HepG2 (cell line): ENCODE measurements around the gene ZNF749. TPM values are rescaled to one million over a fixed set of nuclear protein-coding genes. Genes with fewer than 3 reads are reported as not detected.
A peak's percentile ranks its signal among the peaks of the same experiment; 100 is the strongest.
"Not testable (repeated sequence)": the region's sequence is repeated elsewhere in the genome, so short reads cannot be mapped to it uniquely, and the experiment has no call there.

Experiments
- ATAC-seq: fragments of 200-7000 bp; cut with Tn5 transposase; 3 replicates; pipeline ENCODE4 v1.9.1; 2020; ENCODE audit warnings: mild to moderate bottlenecking, moderate library complexity
- BruUV-seq: library from RNA; stranded (reverse); fragments of 400-500 nt; replicated peaks from 2 replicates; lab custom pipeline; 2021; lab: Mats Ljungman, UMichigan
- CTCF ChIA-PET: fragments of 300-600 bp; formaldehyde crosslinking; extraction: SDS; loops from one replicate; lab custom pipeline; 2021; ENCODE audit warnings: low total read pairs, inconsistent platforms, low intra/inter-chr PET ratio; lab: Yijun Ruan, JAX
- POLR2A ChIA-PET: fragments of 350-600 bp; sonication (Branson Sonifier 250); formaldehyde crosslinking; loops from one replicate; lab custom pipeline; 2020; ENCODE audit warnings: antibody characterized with exemption, inconsistent platforms; lab: Yijun Ruan, JAX
- DNase-seq: peaks from one replicate; pipeline ENCODE4 v3.0.0-alpha.2; 2015; ENCODE audit warnings: low spot score
- FAIRE-seq: peaks from 3 replicates; lab custom pipeline; 2011; peaks lifted over from hg19 to GRCh38; lab: Jason Lieb, UNC
- H2AFZ ChIP-seq: one replicate; pipeline ENCODE4 v1.6.1; 2011; ENCODE audit warnings: low read length, inconsistent platforms
- H3K27ac ChIP-seq: fragments of 300-600 bp; 3 replicates; pipeline ENCODE4 v1.8.0; 2011; ENCODE audit warnings: mixed run types, mild to moderate bottlenecking, mixed read lengths, low read length, inconsistent platforms; ENCODE audit not compliant: insufficient read depth; ENCODE audit errors: extremely low read length
- H3K27me3 ChIP-seq, 2 experiments: fragments of 200-600 bp in 1 of 2; 2 replicates in 1 of 2; 3 replicates in 1 of 2; pipeline versions ENCODE4 v1.6.0 to v1.8.0; 2011; ENCODE audit warnings: low read length in 2 of 2, mild to moderate bottlenecking in 2 of 2, moderate library complexity in 2 of 2, inconsistent platforms in 1 of 2; ENCODE audit not compliant: insufficient read depth in 2 of 2, control insufficient read depth in 1 of 2
- H3K36me3 ChIP-seq, 2 experiments: fragments of 200-600 bp in 1 of 2; replicated peaks in 1 of 2; 2 replicates in 1 of 2; 3 replicates in 1 of 2; pipeline versions ENCODE4 v1.5.1 to v1.8.0; 2011; ENCODE audit warnings: low read length in 2 of 2, inconsistent platforms in 1 of 2; ENCODE audit not compliant: insufficient read depth in 2 of 2, control insufficient read depth in 1 of 2
- H3K4me1 ChIP-seq: 2 replicates; pipeline ENCODE4 v1.5.1; 2012; ENCODE audit warnings: low read length, inconsistent platforms; ENCODE audit not compliant: insufficient read depth
- H3K4me2 ChIP-seq: 2 replicates; pipeline ENCODE4 v1.6.0; 2011; ENCODE audit warnings: low read depth, low read length, inconsistent platforms
- H3K4me3 ChIP-seq, 3 experiments: fragments of 200-600 bp in 1 of 3; sonication (generic), shearing (Covaris generic) in 1 of 3; replicated peaks in 1 of 3; 2 replicates each; pipeline ENCODE4 v1.5.1; 2011 to 2016; ENCODE audit warnings: low read length in 3 of 3, inconsistent platforms in 2 of 3, low read depth in 2 of 3, mild to moderate bottlenecking in 2 of 3, control low read depth in 1 of 3, mixed read lengths in 1 of 3; ENCODE audit not compliant: insufficient read depth in 1 of 3
- H3K79me2 ChIP-seq: one replicate; pipeline ENCODE4 v1.6.1; 2011; ENCODE audit warnings: low read length, inconsistent platforms; ENCODE audit not compliant: insufficient read depth
- H3K9ac ChIP-seq: 2 replicates; pipeline ENCODE4 v1.6.0; 2011; ENCODE audit warnings: mild to moderate bottlenecking, low read depth, low read length, inconsistent platforms; ENCODE audit not compliant: insufficient read depth
- H3K9me3 ChIP-seq: 2 replicates; pipeline ENCODE4 v1.5.1; 2012; ENCODE audit warnings: mild to moderate bottlenecking, low read length
- H4K20me1 ChIP-seq: 2 replicates; pipeline ENCODE4 v1.6.0; 2011; ENCODE audit warnings: inconsistent platforms, mild to moderate bottlenecking, low read length, moderate library complexity; ENCODE audit not compliant: insufficient read depth
- BORCS8-MEF2B ChIP-seq: sonication (generic); formaldehyde crosslinking; IDR thresholded peaks from 2 replicates; pipeline ENCODE4 v1.8.0; 2022; ENCODE audit warnings: mild to moderate bottlenecking, missing genetic modification reagents
- DRAP1 ChIP-seq: IDR thresholded peaks from 2 replicates; pipeline ENCODE4 v1.6.1; 2016; ENCODE audit warnings: missing genetic modification reagents, missing compliant biosample characterization
- ELF3 ChIP-seq: IDR thresholded peaks from 2 replicates; pipeline ENCODE4 v1.6.1; 2016; ENCODE audit warnings: missing genetic modification reagents, missing compliant biosample characterization
- GMEB2 ChIP-seq: IDR thresholded peaks from 2 replicates; pipeline ENCODE4 v1.6.1; 2016; ENCODE audit warnings: missing biosample characterization, missing genetic modification reagents, low read depth
- MXD4 ChIP-seq: IDR thresholded peaks from 2 replicates; pipeline ENCODE4 v1.6.1; 2016; ENCODE audit warnings: mild to moderate bottlenecking, missing biosample characterization, missing genetic modification reagents
- NCOA2 ChIP-seq: sonication (generic); formaldehyde crosslinking; IDR thresholded peaks from 2 replicates; pipeline ENCODE4 v1.8.0; 2022; ENCODE audit warnings: inconsistent platforms
- RBFOX2 ChIP-seq: fragments of 200-400 bp; formaldehyde crosslinking; IDR thresholded peaks from 2 replicates; pipeline ENCODE4 v1.6.1; 2017; ENCODE audit warnings: low read depth, mild to moderate bottlenecking, low read length
- SIN3A ChIP-seq: IDR thresholded peaks from 2 replicates; pipeline ENCODE4 v1.6.1; 2011; ENCODE audit warnings: low read depth, mild to moderate bottlenecking, control low read depth, low read length, borderline replicate concordance
- SOX5 ChIP-seq: IDR thresholded peaks from 2 replicates; pipeline ENCODE4 v1.6.1; 2016; ENCODE audit warnings: borderline replicate concordance
- TFE3 ChIP-seq: IDR thresholded peaks from 2 replicates; pipeline ENCODE4 v1.6.1; 2016
- ZNF605 ChIP-seq: sonication (generic); formaldehyde crosslinking; IDR thresholded peaks from 2 replicates; pipeline ENCODE4 v1.8.0; 2022; ENCODE audit warnings: mild to moderate bottlenecking, missing genetic modification reagents
- ZSCAN22 ChIP-seq: sonication (generic); formaldehyde crosslinking; IDR thresholded peaks from 2 replicates; pipeline ENCODE4 v1.4.0; 2020; ENCODE audit warnings: mild to moderate bottlenecking, missing genetic modification reagents
- WGBS: methylation state at CpG from one replicate; pipeline ENCODE4 v1.1.6; 2017; ENCODE audit warnings: low lambda C conversion rate; 5-methylcytosine and 5-hydroxymethylcytosine counted together
- in situ Hi-C: cut with HindIII; loops from 2 replicates; pipeline ENCODE4 v1.10.0; 2017; ENCODE audit warnings: low pct_unique_long_range_greater_than_20kb; ENCODE audit not compliant: extremely low pct_ligation_motif_present
- intact Hi-C: fragments of 100-400 bp; cut with micrococcal nuclease; formaldehyde crosslinking; loops from one replicate; pipeline ENCODE4 v1.10.0; 2022; ENCODE audit not compliant: unreplicated experiment
- polyA plus RNA-seq, 8 experiments: library from polyadenylated mRNA; depleted of rRNA in 3 of 8; stranded (reverse) in 7 of 8; unstranded in 1 of 8; fragments of >200 nt; fragmentation: Illumina TruSeq in 4 of 8; extraction: Trizol in 4 of 8; gene quantifications; 2 replicates each; pipeline versions ENCODE4 v1.2.1 to v1.2.3, GENCODE V29; 2011 to 2016; ENCODE audit warnings: low read depth in 4 of 8, missing spikeins in 1 of 8, mixed read lengths in 1 of 8; ENCODE audit not compliant: insufficient read depth in 1 of 8
- total RNA-seq, 5 experiments: library from RNA; depleted of rRNA; stranded (reverse); fragments of >200 nt; fragmentation: Illumina TruSeq; extraction: Trizol; gene quantifications; 2 replicates each; pipeline ENCODE4 v1.2.3, GENCODE V29; 2016; ENCODE audit warnings: low read depth in 1 of 5

Gene ZNF749
- total and polyA plus RNA-seq, 2 of the 13 experiments (the other 11 are each of a cell fraction or from before 2014, with no cell fraction given) = 18.9 to 21.0 TPM

- TF ChIP-seq TFE3 (CRISPR knock-in tag) (peak; percentile 59; the same call in 1 of the 2 replicates), NCOA2 (CRISPR knock-in tag) (peak; percentile 47; the same call in 1 of the 2 replicates), GMEB2 (CRISPR knock-in tag) (peak; percentile 96), DRAP1 (CRISPR knock-in tag) (peak; percentile 92), MXD4 (CRISPR knock-in tag) (peak; percentile 61; the same call in 1 of the 2 replicates), BORCS8-MEF2B (CRISPR knock-in tag) (peak; percentile 46; the same call in 1 of the 2 replicates), SOX5 (CRISPR knock-in tag) (0 out of 2 replicates have a peak, but pooled peaks have one; percentile 9), ZNF605 (CRISPR knock-in tag) (0 out of 2 replicates have a peak, but pooled peaks have one; percentile 49), ELF3 (CRISPR knock-in tag) (peak; percentile 90), RBFOX2 (peak; percentile 85), ZSCAN22 (CRISPR knock-in tag) (peak; percentile 92), SIN3A (peak; percentile 59; the same call in 1 of the 2 replicates)
These were observed 52.6 kb downstream of the ZNF749 start, which contains the start of gene ZNF419 (continued) for GRCh38 chr19:57487477-57488298.

GRCh38 chr19:57488299-57488644 is 53.1 kb downstream of the ZNF749 start:
- WGBS = no CpG with 5 or more reads among the region's 1 CpG
- H3K4me2 ChIP-seq = peak overlapping the region; percentile 82
- FAIRE-seq, H4K20me1 ChIP-seq, in situ Hi-C loops, H3K79me2 ChIP-seq, DNase-seq, CTCF ChIA-PET, H3K9me3 ChIP-seq, H3K27ac ChIP-seq, H3K27me3 ChIP-seq, intact Hi-C loops, H3K4me1 ChIP-seq, H2AFZ ChIP-seq: not testable (repeated sequence)
- POLR2A ChIA-PET = interaction anchor here (1.1 kb wide), 1 partner anchor 11 kb away, joined by 9 read pairs; the partner anchor contains the start of gene ZNF773
- BruUV-seq = TSS peak; percentile 58
- peak overlapping the region; percentile 39 to 61 (median 50); a peak in 5 of 6 replicates for H3K4me3 ChIP-seq
- peak; percentile 35; the same call in 2 of the 3 replicates for ATAC-seq
- H3K36me3 ChIP-seq = peaks cover 5 to 26% of the 10 kb centered on the region in 2 experiments; a peak in 4 of 5 replicates
- H3K9ac ChIP-seq = peak overlapping the region; percentile 59
